NCI-H748 (cell line): ENCODE results near the gene COL4A6.
A peak's percentile ranks its signal among the peaks of the same experiment; 100 is the strongest.

Experiments used
- DNase-seq: peaks from one replicate; lab custom pipeline; 2025; ENCODE audit not compliant: unreplicated experiment; lab: John Stamatoyannopoulos, UW

COL4A6 gene

DNA sequence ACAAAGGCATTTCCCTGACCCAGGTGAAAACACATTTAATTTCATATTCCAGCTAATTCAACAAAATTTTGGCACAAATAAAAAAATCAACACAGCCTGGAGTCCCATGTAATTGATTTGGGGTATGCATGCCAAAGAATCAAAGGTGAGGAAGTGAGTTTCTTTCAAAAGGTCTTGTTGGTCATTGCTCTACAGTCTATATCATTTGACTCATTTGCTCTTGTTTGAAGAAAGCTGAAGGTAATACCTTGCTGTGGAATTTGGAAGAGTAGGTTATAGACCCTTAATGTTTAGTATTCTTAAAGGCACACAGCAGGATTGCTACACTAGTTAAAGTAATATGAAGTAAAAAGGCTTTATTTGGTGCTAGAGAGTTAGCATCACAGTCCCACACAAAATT, 25.4 kb downstream of the COL4A6 start:
- DNase-seq, result no peak

DNA sequence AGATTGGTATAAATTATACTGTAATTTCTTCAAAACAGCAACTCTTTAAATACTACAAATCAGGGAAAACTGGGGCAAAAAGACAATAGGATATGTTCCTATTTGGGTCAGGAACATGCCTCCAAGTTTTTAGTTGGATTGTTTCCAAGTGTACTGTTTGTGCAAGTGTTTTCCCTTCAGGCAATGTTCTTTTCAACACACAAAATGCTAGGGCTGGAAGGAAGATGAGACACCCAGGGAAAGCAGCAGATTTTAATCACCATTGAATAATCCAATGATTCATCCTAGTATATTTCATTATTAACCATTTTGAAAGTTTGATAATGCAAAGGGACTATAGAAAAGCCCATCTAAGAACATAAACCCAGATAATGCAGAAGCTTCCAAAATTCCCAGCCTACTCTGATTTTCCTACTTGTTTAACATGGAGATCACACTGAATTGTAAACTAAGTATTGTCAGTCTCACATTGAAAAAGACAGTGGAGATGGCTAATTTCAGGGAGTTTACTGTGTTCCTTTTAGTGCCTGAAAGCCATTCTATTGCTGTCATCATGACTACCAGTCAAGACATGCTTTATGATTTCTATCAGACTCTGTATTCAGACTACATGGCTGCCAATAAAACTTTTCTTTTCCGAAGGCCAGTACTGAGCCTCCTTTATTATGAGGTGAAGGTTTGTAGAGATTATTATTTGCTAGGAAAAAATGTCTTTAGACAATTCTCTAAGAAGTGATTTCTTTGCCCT, 38.6 kb downstream of the COL4A6 start:
- peak; percentile 1 for DNase-seq

DNA sequence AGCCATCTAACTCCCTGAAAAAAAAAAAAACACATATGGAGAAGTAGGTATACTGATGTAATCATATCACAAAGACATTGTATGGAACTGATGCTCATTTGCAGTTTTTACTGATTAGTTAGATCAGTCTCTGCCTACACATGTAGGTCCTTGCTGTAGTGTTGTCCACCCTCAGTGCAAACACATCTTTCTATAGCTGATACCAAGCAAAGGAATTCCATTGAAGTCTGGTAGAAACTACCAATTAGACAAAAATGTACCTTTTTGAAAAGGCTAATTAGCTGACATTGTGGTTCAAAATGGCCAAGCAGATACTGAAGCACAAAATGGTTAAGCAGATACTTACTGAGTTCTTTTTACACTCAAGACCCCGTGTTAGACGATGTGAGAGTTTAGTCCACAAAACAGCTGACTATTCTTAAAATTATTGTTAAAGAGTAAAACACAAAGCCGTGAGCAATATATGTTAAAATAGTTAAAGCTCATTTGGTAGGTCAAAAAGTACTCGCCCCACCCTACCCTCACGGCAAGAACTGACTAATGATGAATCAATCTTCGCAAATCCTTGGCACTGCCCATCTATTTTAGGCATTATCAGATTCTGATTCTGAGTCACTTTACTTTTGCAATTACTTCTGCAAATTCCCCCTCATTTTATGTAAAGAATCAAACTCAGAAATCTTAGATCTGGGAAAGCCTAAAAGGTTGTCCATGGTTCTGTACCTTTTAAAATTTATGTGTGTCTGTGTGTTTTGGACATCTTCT, 40.4 kb downstream of the COL4A6 start:
- DNase-seq, result no peak

DNA sequence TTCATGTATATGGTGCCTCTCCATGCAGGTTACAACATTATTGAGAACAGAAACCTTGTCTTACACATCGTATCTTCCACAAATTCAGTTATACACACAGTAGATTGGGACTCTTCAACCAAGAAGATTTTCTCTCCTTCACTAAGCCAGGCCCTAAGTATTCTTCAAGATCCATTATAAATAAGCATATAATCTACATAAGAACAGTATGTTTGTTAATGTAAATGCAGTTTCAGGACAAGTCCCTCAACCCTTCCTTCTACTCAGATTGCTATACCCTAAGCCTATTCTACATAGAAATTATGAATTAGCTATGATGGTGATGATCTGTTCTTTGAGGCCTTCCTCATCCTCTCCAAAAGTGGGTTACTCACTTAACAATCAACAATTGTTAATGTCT, 41.2 kb downstream of the COL4A6 start:
- DNase-seq, result no peak

DNA sequence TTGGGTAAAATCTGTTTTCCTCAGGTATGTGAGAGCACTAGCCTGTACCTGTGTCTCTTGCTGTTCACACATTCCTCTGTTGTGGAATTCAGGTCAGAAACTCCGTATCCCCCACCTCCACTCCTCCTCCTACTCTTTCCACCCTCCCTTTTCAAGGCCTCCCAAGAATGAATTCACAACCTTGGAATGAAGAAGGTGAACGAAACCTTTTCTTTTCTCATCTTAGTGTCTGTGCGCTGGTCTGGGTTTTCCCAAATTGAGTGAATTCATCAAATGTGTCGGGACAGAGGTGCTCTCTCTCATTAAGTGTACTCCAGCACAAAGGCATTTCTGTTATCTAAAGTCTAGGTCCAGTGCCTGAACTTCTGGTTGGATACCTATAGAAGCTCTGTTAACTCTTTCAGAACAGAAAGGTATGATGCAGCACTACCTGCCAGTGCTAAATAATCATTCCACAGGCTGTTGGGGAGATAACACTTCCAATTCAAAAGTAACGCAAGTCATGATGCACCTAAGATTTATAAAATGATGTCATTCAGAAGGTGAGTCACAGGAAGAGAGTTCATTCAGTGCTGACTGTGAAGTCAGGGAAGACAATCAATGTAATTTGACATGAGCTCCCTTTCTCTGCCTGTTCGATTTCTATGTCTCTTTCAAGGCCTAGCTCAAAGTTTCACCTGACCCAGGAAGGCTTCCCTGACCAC, 41.9 kb downstream of the COL4A6 start:
- DNase-seq, result no peak

DNA sequence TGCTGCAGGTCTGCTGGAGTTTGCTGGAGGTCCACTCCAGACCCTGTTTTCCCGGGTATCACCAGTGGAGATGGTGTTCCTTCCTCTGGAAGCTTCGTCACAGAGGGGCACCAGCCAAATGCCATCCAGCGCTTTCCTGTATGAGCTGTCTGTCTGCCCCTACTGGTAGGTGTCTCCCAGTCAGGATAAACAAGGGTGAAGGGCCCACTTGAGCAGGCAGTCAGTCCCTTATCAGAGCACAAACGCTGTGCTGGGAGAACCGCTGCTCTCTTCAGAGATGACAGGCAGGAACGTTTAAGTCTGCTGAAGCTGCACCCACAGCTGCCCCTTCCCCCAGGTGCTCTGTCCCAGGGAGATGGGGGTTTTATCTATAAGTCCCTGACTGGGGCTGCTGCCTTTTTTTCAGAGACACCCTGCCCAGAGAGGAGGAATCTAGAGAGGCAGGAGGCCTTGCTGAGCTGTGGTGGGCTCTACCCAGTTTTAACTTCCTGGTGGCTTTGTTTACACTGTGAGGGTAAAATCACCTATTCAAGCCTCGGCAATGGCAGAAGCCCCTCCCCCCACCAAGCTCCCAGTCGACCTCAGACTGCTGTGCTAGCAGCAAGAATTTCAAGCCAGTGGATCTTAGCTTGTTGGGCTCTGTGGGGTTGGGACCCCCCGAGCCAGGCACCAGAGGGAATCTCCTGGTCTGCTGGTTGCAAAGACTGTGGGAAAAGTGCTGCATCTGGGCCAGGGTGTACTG, 47.1 kb downstream of the COL4A6 start:
- DNase-seq, result peak; percentile 11

DNA sequence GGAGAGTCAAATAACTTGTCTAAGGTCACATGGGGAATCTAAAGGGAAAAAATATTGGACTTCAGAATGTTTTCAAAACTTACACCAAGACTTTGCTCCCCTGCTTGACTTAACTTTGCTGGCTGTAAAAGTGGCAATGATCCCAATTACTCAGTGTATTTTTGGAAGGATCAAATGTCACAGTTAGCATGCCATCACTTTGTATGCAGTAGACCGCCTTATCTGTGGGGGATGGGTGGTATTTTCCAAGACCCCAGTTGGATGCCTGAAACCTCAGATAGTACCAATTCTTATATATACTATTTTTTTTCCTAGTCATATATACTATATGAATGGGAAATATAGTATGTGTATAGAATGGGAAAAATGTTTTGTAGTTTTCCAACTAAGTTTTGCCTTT, 53.4 kb downstream of the COL4A6 start:
- no peak for DNase-seq

DNA sequence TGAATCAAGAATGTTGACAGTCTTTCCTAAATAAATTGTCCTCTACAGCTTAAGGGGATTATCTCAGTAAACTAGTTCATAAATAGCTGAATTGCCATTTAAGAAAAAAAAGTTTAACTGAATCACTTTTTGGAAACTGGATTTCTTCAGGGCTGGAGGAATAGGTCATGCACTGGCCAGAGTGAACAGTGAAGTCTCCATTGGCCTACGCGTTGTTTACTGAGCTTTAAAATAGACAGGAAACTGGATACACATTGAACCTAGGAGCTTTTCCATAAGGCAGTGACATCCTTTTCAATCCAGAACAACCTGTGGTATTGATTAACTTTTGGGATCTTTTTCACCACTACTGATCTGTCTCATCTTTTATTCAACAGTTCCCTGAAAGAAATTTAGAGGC, 58.0 kb downstream of the COL4A6 start:
- no peak for DNase-seq

DNA sequence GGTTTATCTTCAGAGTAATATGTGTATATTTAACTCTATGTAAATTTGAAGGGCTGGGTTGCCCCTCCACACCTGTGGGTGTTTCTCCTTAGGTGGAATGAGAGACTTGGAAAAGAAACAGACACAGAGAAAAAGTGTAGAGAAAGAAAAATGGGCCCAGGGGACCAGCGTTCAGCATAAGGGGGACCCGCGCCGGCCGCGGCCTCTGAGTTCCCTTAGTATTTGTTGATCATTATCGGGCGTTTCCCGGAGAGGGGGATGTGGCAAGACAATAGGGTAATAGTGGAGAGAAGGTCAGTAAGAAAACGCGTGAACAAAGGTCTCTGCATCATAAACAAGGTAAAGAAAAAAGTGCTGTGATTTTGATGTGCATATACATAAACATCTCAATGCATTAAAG, 61.4 kb downstream of the COL4A6 start:
- peak; percentile 18 for DNase-seq

DNA sequence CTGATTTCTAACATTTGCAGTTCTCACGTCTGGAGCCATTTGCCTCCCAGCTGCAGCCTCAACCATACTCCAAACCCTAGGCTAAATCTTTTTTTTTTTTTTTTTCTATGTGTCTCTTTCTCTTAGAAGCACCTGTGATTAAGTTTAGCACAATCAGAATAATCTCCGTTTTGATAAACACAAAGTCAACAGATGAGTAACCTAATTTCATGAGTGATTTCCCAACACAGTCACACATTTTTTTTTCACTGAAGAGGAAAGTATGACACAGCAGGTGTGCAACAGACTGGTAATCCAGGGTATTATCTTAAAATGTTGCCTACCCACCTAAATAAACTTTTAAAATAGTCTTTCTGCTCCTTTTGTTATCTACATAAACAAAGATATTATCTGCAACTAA, 62.6 kb downstream of the COL4A6 start:
- peak; percentile 48 for DNase-seq

DNA sequence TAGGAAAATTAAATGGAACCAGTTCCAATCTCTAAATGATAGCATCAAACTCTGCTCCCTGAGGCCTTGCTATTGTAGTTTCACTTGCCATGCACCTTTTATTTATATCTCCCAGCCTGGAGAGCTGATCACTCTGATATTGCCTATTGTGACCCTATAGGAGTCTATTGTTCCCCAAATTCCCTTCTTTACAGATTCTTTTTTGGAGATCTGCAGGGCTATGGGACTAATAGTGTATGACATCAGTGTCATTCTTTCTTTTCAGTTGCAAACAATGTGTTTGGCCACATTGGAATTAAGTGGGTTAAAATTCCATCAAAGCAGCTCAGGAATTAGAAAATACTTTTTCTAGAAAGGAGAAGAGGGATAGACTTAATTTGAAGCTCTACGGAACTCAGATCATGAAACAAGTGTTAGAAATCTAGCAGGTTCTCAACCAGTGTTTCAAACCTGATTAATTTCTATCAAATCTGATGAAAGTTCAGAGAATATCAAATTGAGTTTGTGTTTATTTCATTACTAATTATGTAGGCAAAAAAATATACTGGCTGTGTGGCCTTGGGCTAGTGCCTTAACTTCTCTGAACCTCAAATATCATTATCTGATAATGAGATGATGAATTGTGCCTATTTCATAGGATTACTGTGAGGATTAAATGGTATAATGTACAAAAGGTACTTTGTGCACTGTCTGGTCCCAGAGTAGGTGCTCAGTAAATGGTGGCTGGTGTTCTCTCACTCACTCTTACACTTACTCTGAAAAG, 71.4 kb downstream of the COL4A6 start:
- no peak for DNase-seq

DNA sequence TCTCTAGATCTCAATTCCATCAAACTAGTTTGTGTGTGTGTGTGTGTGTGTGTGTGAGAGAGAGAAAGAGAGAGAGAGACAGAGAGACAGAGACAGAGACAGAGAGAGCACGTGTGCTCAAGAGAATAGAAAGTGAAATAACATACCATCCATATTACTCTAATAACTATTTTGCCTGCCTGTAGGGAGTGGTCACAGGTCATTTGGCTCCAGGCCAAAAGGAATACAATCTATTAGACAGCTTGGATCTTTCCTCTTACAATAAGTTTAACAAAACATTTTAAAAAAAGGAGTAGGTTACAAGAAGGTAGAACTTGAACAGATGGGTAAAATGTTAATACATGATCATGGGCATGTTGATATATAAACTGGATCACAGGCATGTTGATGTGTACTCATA, 76.2 kb downstream of the COL4A6 start:
- peak; percentile 4 for DNase-seq

DNA sequence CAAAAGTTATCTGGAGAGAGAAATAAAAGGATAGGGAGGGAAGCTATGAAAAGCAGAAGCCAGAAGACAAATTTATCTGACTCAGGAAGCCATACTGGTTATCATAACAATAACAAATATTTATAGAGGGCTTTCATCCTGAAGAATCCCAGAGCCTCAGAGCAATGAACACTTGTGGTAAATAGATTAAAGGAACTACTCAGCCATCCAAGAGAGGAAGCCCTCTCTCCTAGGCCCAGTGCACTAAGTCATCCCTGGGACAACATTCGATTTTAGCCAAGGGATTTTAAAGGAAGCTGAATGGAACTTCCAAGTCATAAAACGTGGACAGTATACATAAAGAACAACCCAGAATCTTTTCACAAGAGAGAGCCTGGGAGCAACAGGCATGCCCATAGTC, 76.9 kb downstream of the COL4A6 start:
- DNase-seq, result no peak

DNA sequence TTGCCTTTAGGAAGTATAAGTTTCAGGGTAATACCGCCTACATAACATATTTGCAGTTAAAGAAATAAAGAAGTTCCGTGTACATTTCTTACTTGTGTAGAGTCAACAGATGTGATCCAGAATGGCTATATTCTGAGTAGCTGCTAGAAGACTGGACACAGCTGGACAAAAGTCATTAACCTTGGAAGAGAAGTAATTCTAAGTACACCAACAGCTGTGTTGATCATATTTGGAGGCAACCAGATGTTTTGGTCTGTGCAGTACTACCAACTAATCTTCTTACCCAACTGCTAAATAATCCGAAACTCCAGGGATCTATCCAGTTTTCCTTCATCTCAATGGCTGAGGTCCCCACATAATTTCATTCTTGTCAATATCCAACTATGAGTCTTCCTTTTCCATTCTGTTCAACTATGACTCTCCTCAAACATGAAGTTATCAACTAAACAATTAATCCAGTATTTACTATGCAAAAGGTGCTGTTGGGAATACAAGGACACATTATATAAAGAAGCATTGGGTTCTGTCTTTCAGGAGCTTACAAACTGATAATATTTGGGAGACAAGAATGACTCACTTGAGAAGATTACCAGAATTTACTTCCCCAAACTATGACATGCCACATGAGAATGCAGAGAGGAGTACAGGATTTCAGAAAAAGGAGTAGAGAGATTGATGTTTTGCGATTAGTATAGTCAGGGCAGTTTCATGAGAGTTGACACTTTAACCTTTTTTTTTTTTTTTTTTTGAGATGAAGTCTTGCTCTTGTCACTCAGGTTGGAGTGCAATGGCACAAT, 78.2 kb downstream of the COL4A6 start:
- DNase-seq, result no peak

DNA sequence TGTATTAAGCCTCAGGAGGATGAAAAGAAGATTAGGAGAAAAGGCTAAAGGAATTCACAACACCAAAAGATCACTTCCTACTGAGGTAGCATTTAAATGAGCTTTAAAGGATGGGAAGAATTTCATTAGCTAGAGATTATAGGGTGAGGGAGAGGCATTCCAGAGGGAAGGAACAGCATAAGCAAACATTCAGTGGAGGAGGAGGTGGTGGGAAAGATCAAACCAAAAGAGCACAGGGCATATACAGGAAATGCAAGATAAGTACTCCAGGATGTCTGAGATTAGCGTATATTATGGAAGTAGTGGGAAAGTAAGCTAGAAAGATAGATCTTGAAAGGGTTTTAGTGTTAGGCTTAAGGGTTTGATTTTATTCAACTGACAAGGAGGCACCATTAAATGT, 84.8 kb downstream of the COL4A6 start:
- no peak for DNase-seq

DNA sequence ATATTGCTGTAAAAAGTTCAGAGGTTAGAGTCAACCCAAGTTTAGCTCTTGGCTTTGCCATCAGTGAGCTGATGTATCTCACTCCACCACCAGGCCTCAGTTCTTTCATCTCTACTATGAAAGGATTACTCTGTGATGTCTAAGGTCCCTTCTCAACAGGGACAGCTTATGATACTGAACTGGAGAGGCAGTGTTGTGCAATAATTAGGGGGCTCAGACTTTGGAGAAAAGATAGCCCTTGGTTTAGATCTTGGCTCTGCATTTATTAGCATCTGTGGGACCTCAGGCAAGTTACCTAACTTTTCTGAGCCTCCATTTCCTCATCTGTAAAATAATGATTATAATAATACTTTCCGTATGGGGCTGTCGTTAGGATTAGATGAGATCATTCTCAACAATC, 89.0 kb downstream of the COL4A6 start:
- no peak for DNase-seq

DNA sequence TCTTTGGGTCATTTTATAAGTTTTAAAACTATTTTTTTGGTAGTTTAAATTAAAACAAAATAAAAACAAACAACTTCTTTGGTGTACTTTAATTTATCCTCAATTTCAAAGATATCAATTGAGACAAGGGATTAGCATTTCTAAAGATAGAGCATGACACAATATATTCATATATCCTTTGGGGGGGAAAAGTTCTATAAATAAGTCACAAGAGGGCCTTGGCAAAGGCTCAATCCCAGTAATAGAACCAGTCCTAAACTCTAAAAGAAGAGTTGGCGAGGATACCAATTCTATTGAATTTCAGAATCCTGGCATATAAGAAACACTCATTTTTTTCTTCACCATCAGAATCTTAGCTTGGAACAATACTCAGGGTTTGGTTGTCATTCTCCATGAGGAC, 89.7 kb downstream of the COL4A6 start:
- DNase-seq, result no peak

DNA sequence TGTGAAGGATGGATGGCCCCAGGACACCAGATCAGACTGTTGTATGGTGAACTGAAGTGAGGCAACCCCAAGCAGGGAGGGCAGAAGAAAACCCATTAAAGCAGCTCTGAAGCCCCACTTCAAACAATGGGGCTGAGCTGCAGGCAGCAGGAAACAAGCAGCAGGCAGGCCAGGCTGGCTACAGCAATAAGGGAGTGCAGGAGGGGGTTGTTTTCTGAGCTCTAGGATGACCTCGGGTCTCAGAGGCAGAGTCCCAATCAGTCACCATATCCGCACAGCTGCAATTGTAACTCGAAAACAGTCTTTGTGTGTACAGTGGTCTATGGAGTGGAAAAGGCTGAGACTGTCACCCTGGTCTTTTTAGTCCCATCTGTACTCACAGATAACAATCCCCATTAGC, 90.4 kb downstream of the COL4A6 start:
- peak; percentile 28 for DNase-seq

DNA sequence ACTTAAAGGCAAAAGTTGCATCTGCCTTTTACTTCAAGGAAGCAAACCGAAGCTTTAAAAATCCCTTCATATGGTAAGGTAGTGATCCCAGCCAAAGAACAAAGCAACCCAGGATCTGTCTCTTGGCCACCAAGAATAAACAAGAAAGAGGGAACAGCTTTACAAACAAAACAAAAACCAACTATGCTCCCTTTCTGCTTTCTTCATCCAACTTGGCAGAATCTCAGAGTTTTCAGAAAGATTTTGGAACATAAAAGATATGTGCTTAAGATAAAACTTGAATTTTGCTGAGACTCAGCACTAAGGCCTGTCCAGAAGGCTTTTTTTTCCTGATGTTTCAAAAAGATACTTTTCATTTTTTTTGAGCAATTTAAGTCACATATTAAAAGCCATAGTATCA, 94.0 kb downstream of the COL4A6 start:
- no peak for DNase-seq

DNA sequence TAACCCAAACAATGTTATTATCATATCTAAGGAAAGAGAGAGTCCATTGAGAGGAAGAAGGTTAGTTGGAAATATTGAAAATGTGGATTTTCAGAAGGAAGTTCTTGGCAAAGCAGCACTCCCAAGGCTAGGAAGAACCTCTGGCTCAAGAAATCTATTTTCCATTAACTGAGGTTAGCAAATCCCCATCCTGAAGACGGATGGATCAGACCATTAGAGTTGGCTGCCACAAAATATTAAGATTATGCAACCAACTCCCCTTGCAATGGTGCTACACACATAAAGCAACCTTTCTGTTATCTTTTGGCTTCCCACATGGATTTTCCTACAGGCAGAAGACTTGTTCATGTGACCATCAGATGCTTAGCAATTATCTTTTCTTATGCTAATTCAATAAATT, 96.3 kb downstream of the COL4A6 start:
- no peak for DNase-seq
